ENCODE results near the gene NSD1. TPM values are rescaled to one million over a fixed set of nuclear protein-coding genes. Genes with fewer than 3 reads are reported as not detected.

NSD1 gene
- polyA plus RNA-seq, 1 donor from 2014 or later, result 12.8 TPM

GRCh38 chr5:177271113-177271512 is 137.5 kb downstream of the NSD1 start:
- no peaks in the 10 kb centered on the region for H3K27me3 ChIP-seq (ENCODE audit: insufficient read depth, low read depth, low read length)
- H3K4me2 ChIP-seq (ENCODE audit: low read length), result no peak overlapping the region
- H3K9ac ChIP-seq (ENCODE audit: low read length), result no peak overlapping the region
- no peaks in the 10 kb centered on the region for H3F3A ChIP-seq (ENCODE audit: insufficient read depth, low read length, poor library complexity, severe bottlenecking)
- no peaks in the 10 kb centered on the region for H3K36me3 ChIP-seq (ENCODE audit: insufficient read depth, low read length)
- H3K27ac ChIP-seq (ENCODE audit: low read length), result no peak overlapping the region
- H3K79me2 ChIP-seq (replicated peaks; ENCODE audit: insufficient read depth, low read length), result no peaks in the 10 kb centered on the region
- no peak for TF ChIP-seq SMC3 (conservative IDR thresholded peaks at IDR 0.05; ENCODE audit: poor library complexity)
- no peak for TF ChIP-seq EP300 (conservative IDR thresholded peaks at IDR 0.05; ENCODE audit: poor library complexity, severe bottlenecking)
- no peak for TF ChIP-seq RAD21 (conservative IDR thresholded peaks at IDR 0.05)
- no peak for TF ChIP-seq REST (IDR thresholded peaks at IDR 0.05; ENCODE audit: borderline replicate concordance)
- no peaks in the 10 kb centered on the region for H3K9me3 ChIP-seq (ENCODE audit: low read length)
- no peak overlapping the region for H2AFZ ChIP-seq (ENCODE audit: low read depth, low read length)
- H3K4me3 ChIP-seq (ENCODE audit: low read length), result no peak overlapping the region
- H3K9me2 ChIP-seq (ENCODE audit: insufficient read depth, low read length), result no peaks in the 10 kb centered on the region
- H4K20me1 ChIP-seq (ENCODE audit: insufficient read depth), result no peaks in the 10 kb centered on the region

DNA sequence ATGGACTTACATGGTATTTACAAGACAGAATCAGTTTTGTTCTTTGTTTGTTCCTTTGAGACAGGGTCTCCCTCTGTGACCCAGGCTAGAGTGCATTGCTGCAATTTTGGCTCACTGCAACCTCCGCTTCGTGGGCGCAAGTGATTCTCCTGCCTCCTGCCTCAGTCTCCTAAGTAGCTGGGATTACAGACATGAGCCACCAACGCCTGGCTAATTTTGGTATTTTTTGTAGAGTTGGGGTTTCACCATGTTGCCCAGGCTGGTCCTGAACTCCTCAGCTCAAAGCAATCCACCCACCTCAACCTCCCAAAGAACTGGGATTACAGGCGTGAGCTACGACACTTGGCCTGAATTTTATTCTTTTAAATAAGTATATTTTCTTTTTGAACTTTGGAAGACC is 142.3 kb downstream of the NSD1 start:
- Histone ChIP-seq H4K20me1 (ENCODE audit: insufficient read depth) (no peaks in the 10 kb centered on the region), H3K4me2 (ENCODE audit: low read length) (no peak overlapping the region), H3K79me2 (replicated peaks; ENCODE audit: insufficient read depth, low read length) (no peaks in the 10 kb centered on the region), H3K27me3 (ENCODE audit: insufficient read depth, low read depth, low read length) (no peaks in the 10 kb centered on the region), H3K4me3 (ENCODE audit: low read length) (no peak overlapping the region), H2AFZ (ENCODE audit: low read depth, low read length) (no peak overlapping the region), H3K36me3 (ENCODE audit: insufficient read depth, low read length) (no peaks in the 10 kb centered on the region), H3K9ac (ENCODE audit: low read length) (no peak overlapping the region), H3K9me2 (ENCODE audit: insufficient read depth, low read length) (no peaks in the 10 kb centered on the region), H3K27ac (ENCODE audit: low read length) (no peak overlapping the region), H3F3A (ENCODE audit: insufficient read depth, low read length, poor library complexity, severe bottlenecking) (no peaks in the 10 kb centered on the region), H3K9me3 (ENCODE audit: low read length) (no peaks in the 10 kb centered on the region)
- TF ChIP-seq EP300 (conservative IDR thresholded peaks at IDR 0.05; ENCODE audit: poor library complexity, severe bottlenecking), result no peak
- no peak for TF ChIP-seq POLR2AphosphoS5 (IDR thresholded peaks at IDR 0.05)
- TF ChIP-seq, protein P1, sequence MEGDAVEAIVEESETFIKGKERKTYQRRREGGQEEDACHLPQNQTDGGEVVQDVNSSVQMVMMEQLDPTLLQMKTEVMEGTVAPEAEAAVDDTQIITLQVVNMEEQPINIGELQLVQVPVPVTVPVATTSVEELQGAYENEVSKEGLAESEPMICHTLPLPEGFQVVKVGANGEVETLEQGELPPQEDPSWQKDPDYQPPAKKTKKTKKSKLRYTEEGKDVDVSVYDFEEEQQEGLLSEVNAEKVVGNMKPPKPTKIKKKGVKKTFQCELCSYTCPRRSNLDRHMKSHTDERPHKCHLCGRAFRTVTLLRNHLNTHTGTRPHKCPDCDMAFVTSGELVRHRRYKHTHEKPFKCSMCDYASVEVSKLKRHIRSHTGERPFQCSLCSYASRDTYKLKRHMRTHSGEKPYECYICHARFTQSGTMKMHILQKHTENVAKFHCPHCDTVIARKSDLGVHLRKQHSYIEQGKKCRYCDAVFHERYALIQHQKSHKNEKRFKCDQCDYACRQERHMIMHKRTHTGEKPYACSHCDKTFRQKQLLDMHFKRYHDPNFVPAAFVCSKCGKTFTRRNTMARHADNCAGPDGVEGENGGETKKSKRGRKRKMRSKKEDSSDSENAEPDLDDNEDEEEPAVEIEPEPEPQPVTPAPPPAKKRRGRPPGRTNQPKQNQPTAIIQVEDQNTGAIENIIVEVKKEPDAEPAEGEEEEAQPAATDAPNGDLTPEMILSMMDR (IDR thresholded peaks at IDR 0.05; ENCODE audit: poor library complexity, severe bottlenecking), result no peak
- no peak for TF ChIP-seq RAD21 (conservative IDR thresholded peaks at IDR 0.05)
- no peak for TF ChIP-seq TAF1 (IDR thresholded peaks at IDR 0.05; ENCODE audit: low read depth)
- no peak for TF ChIP-seq EZH2 (IDR thresholded peaks at IDR 0.05; ENCODE audit: borderline replicate concordance, insufficient read depth, low read length, poor library complexity, severe bottlenecking)
- TF ChIP-seq REST (IDR thresholded peaks at IDR 0.05; ENCODE audit: borderline replicate concordance), result no peak
- no peak for TF ChIP-seq SMC3 (conservative IDR thresholded peaks at IDR 0.05; ENCODE audit: poor library complexity)
- no peak for TF ChIP-seq MXI1 (conservative IDR thresholded peaks at IDR 0.05; ENCODE audit: poor library complexity, severe bottlenecking)

Measured in neural cell (in vitro differentiated cells).